IPS-18a (cell line): Measurements from ENCODE around the gene AMMECR1L.
"Not testable (repeated sequence)": the region's sequence is repeated elsewhere in the genome, so short reads cannot be mapped to it uniquely, and the experiment has no call there.

Source experiments
- H3K27ac ChIP-seq: one replicate; pipeline ENCODE4 v1.5.1; 2013; ENCODE audit warnings: low read length
- H3K27me3 ChIP-seq: one replicate; pipeline ENCODE4 v1.6.1; 2013; ENCODE audit warnings: mild to moderate bottlenecking, low read length; ENCODE audit not compliant: control insufficient read depth, insufficient read depth
- H3K36me3 ChIP-seq: one replicate; pipeline ENCODE4 v1.6.1; 2013; ENCODE audit warnings: low read depth, low read length; ENCODE audit not compliant: control insufficient read depth
- H3K4me1 ChIP-seq: one replicate; pipeline ENCODE4 v1.6.1; 2013; ENCODE audit warnings: low read depth, low read length; ENCODE audit not compliant: control insufficient read depth
- H3K4me3 ChIP-seq: one replicate; pipeline ENCODE4 v1.5.1; 2013; ENCODE audit warnings: low read length
- H3K9ac ChIP-seq: one replicate; pipeline ENCODE4 v1.6.1; 2013; ENCODE audit warnings: mild to moderate bottlenecking, low read length, moderate library complexity
- H3K9me3 ChIP-seq: one replicate; pipeline ENCODE4 v1.6.1; 2013; ENCODE audit warnings: low read depth, low read length; ENCODE audit not compliant: control insufficient read depth

The AMMECR1L gene

DNA sequence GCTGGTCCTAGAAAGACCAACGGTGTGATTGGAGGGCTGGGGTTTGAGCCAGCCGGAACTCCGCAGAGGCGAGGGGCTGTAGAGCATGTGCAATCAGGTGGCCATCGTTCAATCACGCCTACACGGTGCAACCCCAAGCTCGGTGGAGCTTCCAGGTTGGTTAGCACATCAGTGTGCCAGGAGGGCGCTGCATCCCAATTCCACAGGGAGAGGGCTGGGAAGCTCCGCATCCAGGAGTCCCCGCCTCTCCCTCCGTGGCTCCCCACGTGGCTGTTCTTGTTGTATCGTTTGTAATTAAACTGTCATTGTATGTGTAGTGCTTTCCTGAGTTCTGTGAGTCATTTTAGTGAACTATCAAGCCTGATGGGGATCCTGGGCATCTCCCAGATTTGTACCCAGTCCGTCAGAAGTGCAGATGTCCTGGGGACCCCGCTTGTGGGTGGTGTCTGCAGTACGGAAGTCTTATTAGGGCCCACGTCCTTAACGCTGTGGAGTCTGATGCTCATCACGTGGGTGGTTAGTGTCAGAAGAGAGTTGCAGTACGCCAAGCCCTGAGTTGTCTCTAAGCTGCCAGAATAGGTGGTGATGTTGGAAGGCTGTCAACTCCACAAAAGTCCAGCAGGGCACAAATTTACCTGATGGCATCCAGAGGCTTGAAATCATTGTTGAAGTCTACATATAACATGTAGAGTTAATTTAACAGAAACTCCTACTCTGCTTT, 20.6 kb upstream of the AMMECR1L start:
- H3K36me3 ChIP-seq, result no peaks in the 10 kb centered on the region
- no peaks in the 10 kb centered on the region for H3K9me3 ChIP-seq
- H3K27ac ChIP-seq, result no peak overlapping the region
- H3K4me3 ChIP-seq, result no peak overlapping the region
- H3K27me3 ChIP-seq, result peaks cover 9% of the 10 kb centered on the region
- H3K4me1 ChIP-seq, result peaks cover 6% of the 10 kb centered on the region
- H3K9ac ChIP-seq, result no peak overlapping the region

DNA sequence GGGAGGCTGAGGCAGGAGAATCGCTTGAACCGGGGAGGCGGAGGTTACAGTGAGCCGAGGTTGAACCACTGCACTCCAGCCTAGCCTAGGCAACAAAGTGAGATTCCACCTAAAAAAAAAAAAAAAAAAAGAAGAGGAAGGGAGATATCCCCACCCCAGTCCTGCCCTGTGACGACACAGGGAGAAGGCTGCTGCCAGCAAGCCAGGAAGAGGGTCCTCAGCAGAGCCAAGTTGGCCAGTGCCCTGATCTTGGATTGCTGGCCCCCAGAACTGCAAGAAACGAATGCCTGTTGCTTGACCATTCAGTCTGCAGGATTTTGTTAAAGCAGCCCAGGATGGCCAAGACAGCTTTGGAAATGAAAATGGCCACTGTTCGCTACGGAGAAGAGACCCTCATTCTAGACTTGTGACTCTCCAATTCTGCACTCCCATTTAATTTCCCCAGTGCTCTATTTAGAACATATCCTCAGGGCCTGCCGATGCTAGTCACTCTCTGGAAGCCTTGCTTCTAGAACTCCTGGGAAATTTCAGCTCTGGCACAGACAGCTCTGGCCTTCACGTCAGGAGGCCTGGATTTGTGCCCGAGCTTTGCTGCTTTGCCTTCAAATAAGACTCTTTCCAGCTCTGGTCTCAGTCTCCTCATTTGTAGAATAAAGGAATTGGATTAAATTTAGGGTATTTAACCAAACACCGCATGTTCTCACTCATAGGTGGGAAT, 15.7 kb upstream of the AMMECR1L start:
- Histone ChIP-seq H3K9me3 (no peaks in the 10 kb centered on the region), H3K4me3 (no peak overlapping the region), H3K36me3 (no peaks in the 10 kb centered on the region), H3K9ac (no peak overlapping the region), H3K4me1 (peaks cover 6% of the 10 kb centered on the region), H3K27me3 (peaks cover 9% of the 10 kb centered on the region), H3K27ac (no peak overlapping the region)

DNA sequence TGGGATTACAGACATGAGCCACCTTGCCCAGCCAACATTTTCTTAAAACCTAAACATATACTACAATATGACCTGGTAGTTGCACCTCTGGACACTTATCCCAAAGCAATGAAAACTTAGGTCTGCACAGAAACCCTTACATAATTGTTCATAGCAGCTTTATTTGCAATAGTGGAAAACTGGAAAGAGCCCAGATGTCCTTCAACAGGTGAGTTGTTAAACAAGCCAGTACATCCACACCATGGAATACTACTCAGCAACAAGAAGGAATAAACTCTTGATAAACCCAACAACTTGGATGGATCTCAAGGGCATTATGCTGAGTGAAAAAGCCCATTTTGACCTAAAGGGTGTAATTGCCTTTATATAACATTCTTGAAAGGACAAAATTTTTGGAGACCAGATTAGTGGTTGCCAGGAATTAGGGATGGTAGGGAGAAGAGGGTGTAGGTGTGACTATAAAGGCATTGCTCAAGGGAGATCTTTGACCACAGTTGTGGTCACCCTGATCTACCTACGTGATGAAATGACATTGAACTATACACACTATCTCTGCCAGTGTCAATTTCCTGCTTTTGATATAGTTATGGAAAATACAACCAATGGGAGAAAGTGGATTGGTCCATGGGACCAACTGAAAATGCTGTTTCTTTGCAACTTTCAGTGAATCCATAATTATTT, 11.9 kb upstream of the AMMECR1L start:
- no peak overlapping the region for H3K4me3 ChIP-seq
- no peaks in the 10 kb centered on the region for H3K9me3 ChIP-seq
- no peaks in the 10 kb centered on the region for H3K36me3 ChIP-seq
- no peak overlapping the region for H3K27ac ChIP-seq
- peaks cover 3% of the 10 kb centered on the region for H3K4me1 ChIP-seq
- H3K9ac ChIP-seq, result no peak overlapping the region
- no peaks in the 10 kb centered on the region for H3K27me3 ChIP-seq

DNA sequence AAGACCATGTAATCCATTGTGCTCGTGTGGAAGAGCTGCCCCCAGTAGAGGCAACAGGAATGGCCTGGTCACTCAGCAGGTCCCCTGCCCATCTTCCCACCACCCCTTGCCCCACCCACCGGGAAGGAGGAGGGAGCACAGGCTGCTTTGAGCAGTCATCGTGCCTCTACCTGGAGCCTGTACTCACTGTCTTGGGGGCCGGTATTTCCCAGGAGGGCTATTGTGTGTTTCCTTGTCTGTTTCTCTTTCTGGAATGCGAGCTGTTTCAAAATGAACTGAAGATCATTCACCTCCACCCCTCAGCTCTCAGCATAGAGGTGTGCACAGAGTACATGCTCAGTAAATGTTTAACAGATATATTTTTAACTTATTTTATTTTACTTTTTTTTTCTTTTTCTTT, 7.7 kb upstream of the AMMECR1L start:
- Histone ChIP-seq H3K27ac (no peak overlapping the region), H3K9ac (no peak overlapping the region), H3K27me3 (no peaks in the 10 kb centered on the region), H3K4me3 (no peak overlapping the region), H3K9me3 (no peaks in the 10 kb centered on the region), H3K36me3 (no peaks in the 10 kb centered on the region), H3K4me1 (peaks cover 3% of the 10 kb centered on the region)

DNA sequence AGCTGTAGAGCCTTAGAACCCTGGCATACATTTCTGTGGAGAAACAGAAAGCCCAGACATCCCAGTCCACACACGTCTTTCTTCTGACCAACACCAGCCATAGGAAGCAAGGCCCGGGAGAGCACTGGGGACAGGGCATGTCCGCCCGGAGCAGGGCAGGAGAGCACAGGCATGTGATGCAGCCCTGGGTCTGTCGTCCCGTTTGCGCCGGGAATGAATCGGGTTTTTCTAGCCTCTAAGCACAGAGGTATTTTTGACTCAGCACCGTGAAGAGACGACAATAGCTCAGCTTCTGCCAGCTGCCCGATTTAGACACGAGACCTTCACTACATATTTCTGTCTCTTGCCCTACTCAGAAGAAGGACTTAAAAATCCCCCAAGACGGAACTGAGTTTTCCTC, 7.3 kb upstream of the AMMECR1L start:
- no peaks in the 10 kb centered on the region for H3K36me3 ChIP-seq
- no peak overlapping the region for H3K27ac ChIP-seq
- H3K4me3 ChIP-seq, result no peak overlapping the region
- H3K9me3 ChIP-seq, result no peaks in the 10 kb centered on the region
- no peaks in the 10 kb centered on the region for H3K27me3 ChIP-seq
- no peak overlapping the region for H3K9ac ChIP-seq
- peaks cover 3% of the 10 kb centered on the region for H3K4me1 ChIP-seq

DNA sequence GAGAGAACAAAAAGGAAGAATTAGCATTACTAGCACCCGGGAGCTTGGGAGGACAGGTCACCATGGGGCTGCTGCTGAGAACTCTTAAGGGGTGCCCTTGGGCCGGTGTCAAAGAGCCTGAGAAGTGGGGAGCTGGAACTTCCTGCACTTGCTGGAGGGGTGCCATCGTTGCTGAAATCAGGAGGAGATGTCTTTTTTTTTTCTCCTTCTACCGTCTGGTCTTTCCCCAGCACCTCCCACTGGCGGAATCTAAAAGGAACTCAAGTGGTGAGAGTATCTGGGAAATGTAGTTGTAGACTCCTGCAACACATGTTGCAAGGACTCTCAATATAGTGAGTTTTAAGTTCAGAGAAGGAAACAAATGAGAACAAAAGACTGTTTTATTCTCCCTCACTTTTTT, 6.1 kb upstream of the AMMECR1L start:
- no peaks in the 10 kb centered on the region for H3K9me3 ChIP-seq

DNA sequence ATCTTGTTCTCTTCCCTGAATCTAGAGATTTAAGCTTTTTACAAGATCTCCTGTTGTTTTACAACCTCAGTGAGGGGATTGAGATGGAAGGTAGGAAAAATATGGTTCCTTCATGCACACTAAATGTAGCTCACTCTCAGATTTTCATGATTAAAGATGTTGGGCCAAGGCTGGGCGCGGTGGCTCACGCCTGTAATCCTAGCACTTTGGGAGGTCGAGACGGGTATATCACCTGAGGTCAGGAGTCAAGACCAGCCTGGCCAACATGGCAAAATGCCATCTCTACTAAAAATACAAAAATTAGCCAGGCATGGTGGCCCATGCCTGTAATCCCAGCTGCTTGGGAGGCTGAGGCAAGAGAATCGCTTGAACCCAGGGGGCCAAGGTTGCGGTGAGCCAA, 5.0 kb upstream of the AMMECR1L start:
- H3K4me3 ChIP-seq, H3K27ac ChIP-seq, H3K9me3 ChIP-seq, H3K36me3 ChIP-seq, H3K9ac ChIP-seq, H3K4me1 ChIP-seq, H3K27me3 ChIP-seq: not testable (repeated sequence)

More for the DNA sequence above, 6.1 kb upstream of the AMMECR1L start:
- Histone ChIP-seq H3K4me3 (no peak overlapping the region), H3K4me1 (peaks cover 3% of the 10 kb centered on the region), H3K9ac (no peak overlapping the region), H3K27me3 (no peaks in the 10 kb centered on the region), H3K36me3 (no peaks in the 10 kb centered on the region), H3K27ac (no peak overlapping the region)

DNA sequence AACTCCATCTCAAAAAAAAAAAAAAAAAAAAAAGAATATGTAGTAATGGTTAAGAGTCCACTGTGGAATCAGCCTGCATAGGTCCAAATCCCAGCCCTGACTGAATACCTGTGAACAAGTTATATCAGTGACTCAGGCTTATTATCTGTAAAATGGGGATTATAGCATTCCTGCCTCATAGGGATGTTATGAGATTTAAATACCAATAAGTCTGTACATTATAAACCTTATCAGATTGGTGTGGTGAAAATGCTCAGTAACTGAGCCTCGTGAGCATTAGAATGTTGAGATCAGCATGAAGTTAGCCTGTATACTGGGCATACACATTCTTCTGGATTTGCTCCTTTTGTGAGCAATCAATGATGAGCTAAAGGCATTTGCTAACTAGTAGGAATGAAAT, 3.0 kb upstream of the AMMECR1L start:
- H3K9ac ChIP-seq, result no peak overlapping the region

DNA sequence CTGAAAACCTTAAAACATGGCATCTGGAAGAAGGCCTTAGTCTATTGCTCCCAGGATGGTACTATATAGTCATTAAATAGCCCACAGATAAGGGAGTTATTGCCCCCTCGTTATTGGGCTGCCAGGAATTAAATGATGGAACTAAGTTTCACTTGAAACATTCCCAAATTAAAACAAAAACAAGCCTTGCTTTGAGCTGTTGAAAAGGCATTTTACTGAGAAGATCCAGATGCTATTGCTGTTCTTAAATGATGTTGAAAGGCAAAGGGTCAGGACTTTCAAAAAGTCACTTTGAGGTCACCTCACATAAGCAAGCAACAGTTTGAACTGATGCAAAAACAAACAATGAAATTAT, 2.0 kb upstream of the AMMECR1L start:
- Histone ChIP-seq H3K27ac (no peak overlapping the region), H3K27me3 (no peaks in the 10 kb centered on the region), H3K9me3 (no peaks in the 10 kb centered on the region), H3K4me3 (no peak overlapping the region), H3K36me3 (peaks cover 11% of the 10 kb centered on the region), H3K9ac (no peak overlapping the region), H3K4me1 (peaks cover 14% of the 10 kb centered on the region)

More for the DNA sequence above, 3.0 kb upstream of the AMMECR1L start:
- no peaks in the 10 kb centered on the region for H3K9me3 ChIP-seq
- H3K27me3 ChIP-seq, result no peaks in the 10 kb centered on the region
- H3K27ac ChIP-seq, result no peak overlapping the region
- no peak overlapping the region for H3K4me3 ChIP-seq
- H3K36me3 ChIP-seq, result peaks cover 5% of the 10 kb centered on the region
- H3K4me1 ChIP-seq, result peaks cover 12% of the 10 kb centered on the region

DNA sequence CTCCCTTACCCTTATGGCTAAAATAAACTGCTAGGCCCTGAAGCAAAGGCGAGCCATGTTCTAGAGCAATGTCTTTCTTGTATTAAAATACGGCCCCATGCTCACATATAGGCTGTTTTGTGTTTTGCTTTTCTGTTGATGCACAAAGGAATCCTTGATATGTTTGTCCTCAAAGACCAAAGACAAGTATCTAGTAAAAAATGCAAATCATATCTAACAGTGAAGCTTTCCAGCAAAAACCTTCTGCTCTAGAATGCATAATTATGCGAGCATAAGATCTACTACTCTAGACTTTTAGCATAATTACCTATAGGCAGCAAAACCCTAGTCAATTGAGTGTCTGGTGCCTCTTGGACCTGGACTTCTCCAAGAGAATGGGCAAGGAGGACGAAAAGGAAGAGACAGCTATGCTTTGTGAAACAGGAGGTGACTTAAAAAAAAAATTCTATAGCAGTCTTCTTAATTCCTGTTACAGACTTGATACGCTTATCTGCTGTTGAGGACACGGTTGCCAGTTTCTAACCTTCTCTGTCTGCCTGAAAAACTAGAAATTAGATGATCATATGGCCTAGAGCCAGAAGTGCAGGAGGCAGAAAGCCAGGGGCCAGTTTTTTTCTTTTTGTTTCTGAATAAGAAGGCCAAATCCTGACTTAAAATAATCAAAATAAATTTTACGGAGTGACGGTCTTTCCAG, 1.5 kb upstream of the AMMECR1L start:
- Histone ChIP-seq H3K27me3 (no peaks in the 10 kb centered on the region), H3K9me3 (no peaks in the 10 kb centered on the region), H3K4me3 (peak overlapping the region; percentile 39), H3K9ac (no peak overlapping the region), H3K27ac (no peak overlapping the region), H3K36me3 (peaks cover 15% of the 10 kb centered on the region), H3K4me1 (peaks cover 14% of the 10 kb centered on the region)

DNA sequence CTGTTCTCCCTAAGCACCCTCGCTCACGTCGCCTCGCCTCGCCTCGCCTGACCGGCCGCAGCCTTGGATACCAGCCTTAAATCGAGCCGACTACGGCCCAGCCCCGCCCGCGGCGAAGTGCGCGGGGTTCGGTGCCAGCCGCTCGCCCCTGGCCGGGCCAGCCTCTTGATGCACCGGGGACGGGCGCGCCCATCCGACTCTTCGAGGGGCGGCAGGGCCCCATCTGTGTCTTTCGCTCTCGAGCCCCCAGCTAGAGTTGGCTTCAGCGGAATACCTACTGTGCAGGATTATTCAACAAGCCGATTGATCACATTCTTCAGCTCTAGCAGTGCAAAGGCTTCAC, 808 bp upstream of the AMMECR1L start:
- Histone ChIP-seq H3K9ac (peak overlapping the region; percentile 42), H3K4me1 (peaks cover 14% of the 10 kb centered on the region), H3K4me3 (peak overlapping the region; percentile 39), H3K36me3 (peaks cover 21% of the 10 kb centered on the region)
- not testable (repeated sequence) for H3K27ac ChIP-seq, H3K27me3 ChIP-seq, H3K9me3 ChIP-seq
